Effector memory CD4-positive, alpha-beta T cell (primary cell): ENCODE results near the gene HS3ST5.

ENCODE experiments used
- DNase-seq, 3 donors: peaks; one replicate each; pipeline ENCODE4 v3.0.0-alpha.2; 2020
- H3K27ac ChIP-seq: 2 replicates; pipeline ENCODE4 v1.7.0; 2013; ENCODE audit warnings: mild to moderate bottlenecking, low read length, moderate library complexity; ENCODE audit not compliant: insufficient read depth, poor library complexity, severe bottlenecking
- H3K27me3 ChIP-seq: replicated peaks from 2 replicates; pipeline ENCODE4 v1.7.0; 2013; ENCODE audit warnings: mild to moderate bottlenecking, low read length; ENCODE audit not compliant: insufficient read depth, control insufficient read depth, poor library complexity, severe bottlenecking
- H3K36me3 ChIP-seq: 2 replicates; pipeline ENCODE4 v1.7.0; 2013; ENCODE audit warnings: mild to moderate bottlenecking, low read length, moderate library complexity; ENCODE audit not compliant: control insufficient read depth, insufficient read depth
- H3K4me1 ChIP-seq: 2 replicates; pipeline ENCODE4 v1.7.0; 2013; ENCODE audit warnings: low read length, mild to moderate bottlenecking; ENCODE audit not compliant: control insufficient read depth, insufficient read depth, poor library complexity, severe bottlenecking
- H3K4me3 ChIP-seq: 2 replicates; pipeline ENCODE4 v1.7.0; 2013; ENCODE audit warnings: low read length, low read depth, mild to moderate bottlenecking; ENCODE audit not compliant: insufficient read depth, poor library complexity, severe bottlenecking
- H3K9me3 ChIP-seq: 2 replicates; pipeline ENCODE4 v1.7.0; 2013; ENCODE audit warnings: mild to moderate bottlenecking, low read length, moderate library complexity; ENCODE audit not compliant: control insufficient read depth

Gene HS3ST5

GRCh38 chr6:114304304-114304887 is 38.4 kb downstream of the HS3ST5 start:
- Histone ChIP-seq H3K4me3 (no peak overlapping the region), H3K4me1 (no peaks in the 10 kb centered on the region), H3K27ac (no peak overlapping the region), H3K9me3 (no peaks in the 10 kb centered on the region), H3K27me3 (no peaks in the 10 kb centered on the region), H3K36me3 (no peaks in the 10 kb centered on the region)
- DNase-seq: no peak

GRCh38 chr6:114301596-114302219 is 41.1 kb downstream of the HS3ST5 start:
- no peak for DNase-seq
- no peaks in the 10 kb centered on the region for H3K4me1 ChIP-seq
- H3K27me3 ChIP-seq: no peaks in the 10 kb centered on the region
- no peaks in the 10 kb centered on the region for H3K36me3 ChIP-seq
- H3K4me3 ChIP-seq: no peak overlapping the region
- no peak overlapping the region for H3K27ac ChIP-seq
- no peaks in the 10 kb centered on the region for H3K9me3 ChIP-seq

GRCh38 chr6:114297135-114297534 is 45.7 kb downstream of the HS3ST5 start:
- no peaks in the 10 kb centered on the region for H3K27me3 ChIP-seq
- no peak for DNase-seq
- H3K27ac ChIP-seq: no peak overlapping the region
- no peaks in the 10 kb centered on the region for H3K4me1 ChIP-seq
- no peaks in the 10 kb centered on the region for H3K9me3 ChIP-seq
- no peak overlapping the region for H3K4me3 ChIP-seq
- H3K36me3 ChIP-seq: no peaks in the 10 kb centered on the region

- no peaks in the 10 kb centered on the region for H3K4me1 ChIP-seq
- H3K36me3 ChIP-seq: no peaks in the 10 kb centered on the region
- no peak overlapping the region for H3K27ac ChIP-seq
- DNase-seq: no peak
- H3K4me3 ChIP-seq: no peak overlapping the region
- no peaks in the 10 kb centered on the region for H3K27me3 ChIP-seq
- H3K9me3 ChIP-seq: no peaks in the 10 kb centered on the region
These were observed 50.4 kb downstream of the HS3ST5 start for GRCh38 chr6:114292431-114292830.

GRCh38 chr6:114291428-114291827 is 51.4 kb downstream of the HS3ST5 start:
- Histone ChIP-seq H3K27ac (no peak overlapping the region), H3K36me3 (no peaks in the 10 kb centered on the region), H3K27me3 (no peaks in the 10 kb centered on the region), H3K4me1 (no peaks in the 10 kb centered on the region), H3K4me3 (no peak overlapping the region), H3K9me3 (no peaks in the 10 kb centered on the region)
- no peak for DNase-seq

GRCh38 chr6:114290864-114291263 is 52.0 kb downstream of the HS3ST5 start:
- H3K36me3 ChIP-seq: no peaks in the 10 kb centered on the region
- H3K27me3 ChIP-seq: no peaks in the 10 kb centered on the region
- H3K4me1 ChIP-seq: no peaks in the 10 kb centered on the region
- no peak overlapping the region for H3K27ac ChIP-seq
- no peak overlapping the region for H3K4me3 ChIP-seq
- no peak for DNase-seq
- no peaks in the 10 kb centered on the region for H3K9me3 ChIP-seq

GRCh38 chr6:114288701-114289495 is 53.9 kb downstream of the HS3ST5 start:
- Histone ChIP-seq H3K4me3 (no peak overlapping the region), H3K9me3 (no peaks in the 10 kb centered on the region)

GRCh38 chr6:114287461-114287860 is 55.4 kb downstream of the HS3ST5 start:
- Histone ChIP-seq H3K36me3 (no peaks in the 10 kb centered on the region), H3K27ac (no peak overlapping the region), H3K4me1 (no peaks in the 10 kb centered on the region), H3K27me3 (no peaks in the 10 kb centered on the region), H3K9me3 (no peaks in the 10 kb centered on the region), H3K4me3 (no peak overlapping the region)
- no peak for DNase-seq

More at GRCh38 chr6:114288701-114289495, 53.9 kb downstream of the HS3ST5 start:
- DNase-seq: no peak
- Histone ChIP-seq H3K4me1 (no peaks in the 10 kb centered on the region), H3K27me3 (no peaks in the 10 kb centered on the region), H3K36me3 (no peaks in the 10 kb centered on the region), H3K27ac (no peak overlapping the region)

GRCh38 chr6:114286211-114286610 is 56.6 kb downstream of the HS3ST5 start:
- Histone ChIP-seq H3K9me3 (no peaks in the 10 kb centered on the region), H3K27me3 (no peaks in the 10 kb centered on the region), H3K4me3 (no peak overlapping the region), H3K36me3 (no peaks in the 10 kb centered on the region), H3K4me1 (no peaks in the 10 kb centered on the region), H3K27ac (no peak overlapping the region)
- no peak for DNase-seq

GRCh38 chr6:114284281-114284680 is 58.5 kb downstream of the HS3ST5 start:
- no peaks in the 10 kb centered on the region for H3K4me1 ChIP-seq
- no peaks in the 10 kb centered on the region for H3K36me3 ChIP-seq
- H3K27ac ChIP-seq: no peak overlapping the region
- no peak overlapping the region for H3K4me3 ChIP-seq
- H3K9me3 ChIP-seq: no peaks in the 10 kb centered on the region
- H3K27me3 ChIP-seq: no peaks in the 10 kb centered on the region
- DNase-seq: no peak
